ENCODE results near the gene CDKAL1. TPM values are rescaled to one million over a fixed set of nuclear protein-coding genes. Genes with fewer than 3 reads are reported as not detected.

The CDKAL1 gene
- total and polyA plus RNA-seq, 2 of the 8 experiments (the other 6 are each of a cell fraction or from before 2014, with no cell fraction given) = 8.4 to 24.6 TPM

GRCh38 chr6:21080221-21080620 lies 546.0 kb downstream of the CDKAL1 start:
- H4K91ac ChIP-seq (replicated peaks; ENCODE audit: insufficient read length, low read length) = no peak overlapping the region
- no peaks in the 10 kb centered on the region for H3K79me1 ChIP-seq (ENCODE audit: low read depth, low read length)
- H2BK12ac ChIP-seq (ENCODE audit: low read depth, low read length) = no peak overlapping the region
- H3K23me2 ChIP-seq (ENCODE audit: low read depth, low read length) = no peaks in the 10 kb centered on the region
- no peak overlapping the region for H2AFZ ChIP-seq (ENCODE audit: low read length)
- H3K4me1 ChIP-seq (replicated peaks in 1 of 4; ENCODE audit: control insufficient read depth in 3 of 4, insufficient read depth in 4 of 4, low read length in 3 of 4) = peaks cover 0 to 5% (median 2%) of the 10 kb centered on the region in 4 experiments; a peak in 4 of 7 replicates
- H3K27ac ChIP-seq (ENCODE audit: low read depth, low read length) = no peak overlapping the region
- H3K79me2 ChIP-seq (ENCODE audit: control insufficient read depth in 1 of 2, insufficient read depth in 2 of 2, low read length in 2 of 2) = no peaks in the 10 kb centered on the region
- H3K27me3 ChIP-seq (replicated peaks in 1 of 4; ENCODE audit: control insufficient read depth in 3 of 4, extremely low read depth in 1 of 4, insufficient read depth in 3 of 4, low read length in 3 of 4) = no peaks in the 10 kb centered on the region
- H3K4me3 ChIP-seq (ENCODE audit: extremely low read depth in 1 of 4, insufficient read depth in 2 of 4, low read depth in 3 of 4, low read length in 4 of 4) = no peak overlapping the region
- POLR2A ChIA-PET (ENCODE audit: partially characterized antibody) = no interaction called here
- H2BK120ac ChIP-seq (replicated peaks; ENCODE audit: low read depth, low read length) = no peak overlapping the region
- DNase-seq (ENCODE audit: low read depth in 1 of 2, low spot score in 2 of 2) = no peak
- TF ChIP-seq GTF2F1 (IDR thresholded peaks at IDR 0.05; ENCODE audit: borderline replicate concordance, low read depth, low read length) (no peak), JUND (IDR thresholded peaks at IDR 0.05; ENCODE audit: low read length) (no peak)
- no peak overlapping the region for H2BK20ac ChIP-seq (ENCODE audit: low read length)
- no peak overlapping the region for H3K56ac ChIP-seq (replicated peaks; ENCODE audit: insufficient read length, low read depth, low read length)
- no peak overlapping the region for H2BK5ac ChIP-seq (ENCODE audit: low read depth, low read length)
- no peak for FAIRE-seq
- H3K4ac ChIP-seq (replicated peaks; ENCODE audit: insufficient read length, low read depth, low read length) = no peak overlapping the region
- H3K4me2 ChIP-seq (ENCODE audit: insufficient read depth in 1 of 2, low read depth in 2 of 2, low read length in 2 of 2) = no peak overlapping the region
- H3K14ac ChIP-seq (ENCODE audit: insufficient read length) = no peak overlapping the region
- H3K23ac ChIP-seq (ENCODE audit: insufficient read length) = no peak overlapping the region
- no peak overlapping the region for H4K8ac ChIP-seq (ENCODE audit: extremely low read depth, insufficient read depth, low read length)
- no peak overlapping the region for H4K5ac ChIP-seq (ENCODE audit: insufficient read length, low read depth, low read length)
- H3K36me3 ChIP-seq (ENCODE audit: control insufficient read depth in 2 of 4, insufficient read depth in 4 of 4, low read length in 3 of 4) = no peaks in the 10 kb centered on the region
- H4K20me1 ChIP-seq (replicated peaks in 1 of 2; ENCODE audit: control insufficient read depth in 1 of 2, insufficient read depth in 2 of 2, low read length in 2 of 2) = no peaks in the 10 kb centered on the region
- no peaks in the 10 kb centered on the region for H3K9me3 ChIP-seq (ENCODE audit: insufficient read depth in 2 of 2, low read depth in 1 of 2, low read length in 1 of 2)
- H3K9ac ChIP-seq (replicated peaks in 1 of 4; ENCODE audit: extremely low read depth in 1 of 4, low read depth in 3 of 4, low read length in 3 of 4) = no peak overlapping the region
- no peak overlapping the region for H3K18ac ChIP-seq (ENCODE audit: extremely low read depth, low read length)
- CTCF ChIA-PET (ENCODE audit: partially characterized antibody) = no interaction called here
- H2BK15ac ChIP-seq (ENCODE audit: low read length) = no peak overlapping the region
- no peak overlapping the region for H2AK5ac ChIP-seq (ENCODE audit: low read depth, low read length)
- WGBS, 2 experiments (ENCODE audit: extremely low coverage in 1 of 2, insufficient coverage in 1 of 2, insufficient read length in 1 of 2, insufficient replicate concordance in 2 of 2, low coverage in 1 of 2, low lambda C conversion rate in 2 of 2, missing lambda C conversion rate in 1 of 2) = 93% methylated on average over 3 of the region's 3 CpGs; no CpG with 5 or more reads in 1 of the 2 experiments

All from H1 (cell line).